ENCODE data around the gene VAMP8.
"Not testable (repeated sequence)": the region's sequence is repeated elsewhere in the genome, so short reads cannot be mapped to it uniquely, and the experiment has no call there.

Gene VAMP8

GRCh38 chr2:85600951-85601770, 23.8 kb downstream of the VAMP8 start:
- no peak for DNase-seq

- no peak for DNase-seq
These were observed 24.5 kb downstream of the VAMP8 start for GRCh38 chr2:85601771-85602475.

GRCh38 chr2:85602476-85603234, 25.3 kb downstream of the VAMP8 start, which contains the start of gene TMEM150A:
Gene TMEM150A, minus strand, starts transcription at chr2:85602698. Its CDS starts 750 bp downstream, at chr2:85601948.
- DNase-seq = peak; percentile 84

- not testable (repeated sequence) for DNase-seq
These were observed 26.7 kb downstream of the VAMP8 start for GRCh38 chr2:85604133-85604444.

- DNase-seq = no peak
These were observed 27.4 kb downstream of the VAMP8 start for GRCh38 chr2:85604568-85605339.

GRCh38 chr2:85605406-85606115, 28.2 kb downstream of the VAMP8 start:
- DNase-seq = peak; percentile 50

- no peak for DNase-seq
These were observed 28.7 kb downstream of the VAMP8 start for GRCh38 chr2:85606116-85606455.

GRCh38 chr2:85607268-85608215, 30.2 kb downstream of the VAMP8 start:
- DNase-seq = no peak

GRCh38 chr2:85611217-85611704, 33.9 kb downstream of the VAMP8 start:
- DNase-seq = no peak

GRCh38 chr2:85611705-85612587, 34.6 kb downstream of the VAMP8 start, which contains the start of gene C2orf68:
Gene C2orf68, minus strand, starts transcription at chr2:85612066. Its CDS starts 82 bp downstream, at chr2:85611984.
- peak; percentile 66 for DNase-seq

GRCh38 chr2:85613717-85614515, 36.5 kb downstream of the VAMP8 start:
- no peak for DNase-seq

- DNase-seq = not testable (repeated sequence)
These were observed 37.4 kb downstream of the VAMP8 start for GRCh38 chr2:85614757-85615156.

GRCh38 chr2:85615413-85615728, 38.0 kb downstream of the VAMP8 start:
- DNase-seq = no peak

GRCh38 chr2:85617723-85618122, 40.3 kb downstream of the VAMP8 start:
- not testable (repeated sequence) for DNase-seq

GRCh38 chr2:85619617-85620016, 42.2 kb downstream of the VAMP8 start:
- no peak for DNase-seq

GRCh38 chr2:85621338-85621737, 44.0 kb downstream of the VAMP8 start:
- DNase-seq = no peak

GRCh38 chr2:85623991-85624390, 46.6 kb downstream of the VAMP8 start:
- no peak for DNase-seq

- no peak for DNase-seq
These were observed 51.3 kb downstream of the VAMP8 start for GRCh38 chr2:85628658-85629057.

- DNase-seq = no peak
These were observed 53.9 kb downstream of the VAMP8 start for GRCh38 chr2:85631316-85631715.

Data from amniotic stem cell (primary cell).